Left ventricle myocardium inferior (tissue), 1 donor: Measurements from ENCODE around the gene ZFP90. TPM values are rescaled to one million over a fixed set of nuclear protein-coding genes. Genes with fewer than 3 reads are reported as not detected.

Source experiments
- DNase-seq: peaks from one replicate; pipeline ENCODE4 v3.0.0-alpha.2; 2020
- H3K27ac ChIP-seq: fragments of 200-600 bp; replicated peaks from 2 replicates; pipeline ENCODE4 v1.8.0; 2021
- H3K27me3 ChIP-seq: fragments of 200-600 bp; 2 replicates; pipeline ENCODE4 v1.8.0; 2021; ENCODE audit warnings: low read depth
- H3K36me3 ChIP-seq: fragments of 200-600 bp; 2 replicates; pipeline ENCODE4 v1.8.0; 2021
- H3K4me1 ChIP-seq: fragments of 200-600 bp; 2 replicates; pipeline ENCODE4 v1.8.0; 2021
- H3K4me3 ChIP-seq: fragments of 200-600 bp; 2 replicates; pipeline ENCODE4 v1.8.0; 2021; ENCODE audit warnings: mild to moderate bottlenecking, moderate library complexity
- H3K9me3 ChIP-seq: fragments of 200-600 bp; replicated peaks from 2 replicates; pipeline ENCODE4 v1.8.0; 2021
- intact Hi-C: fragments of 100-400 bp; cut with micrococcal nuclease; formaldehyde crosslinking; loops from one replicate; pipeline ENCODE4 v1.11.0; 2022
- total RNA-seq: library from RNA; stranded (reverse); fragmentation: NEBNext Ultra II Directional; extraction: Animal tissue kit (Norgen Biotek cat#: 25700); gene quantifications from one replicate; pipeline ENCODE4 v1.2.1, GENCODE V29; 2021
- TF ChIP-seq, protein P1 (sequence below): fragments of 200-600 bp; IDR thresholded peaks from 2 replicates; pipeline ENCODE4 v1.8.0; 2021; ENCODE audit warnings: antibody characterized with exemption, mild to moderate bottlenecking, borderline replicate concordance
- donor health status: DM: no; HTN: yes; CAD: no; lungs with severe emphysema.

ZFP90 gene
- total RNA-seq, 1 donor from 2014 or later, result 11.0 TPM

DNA sequence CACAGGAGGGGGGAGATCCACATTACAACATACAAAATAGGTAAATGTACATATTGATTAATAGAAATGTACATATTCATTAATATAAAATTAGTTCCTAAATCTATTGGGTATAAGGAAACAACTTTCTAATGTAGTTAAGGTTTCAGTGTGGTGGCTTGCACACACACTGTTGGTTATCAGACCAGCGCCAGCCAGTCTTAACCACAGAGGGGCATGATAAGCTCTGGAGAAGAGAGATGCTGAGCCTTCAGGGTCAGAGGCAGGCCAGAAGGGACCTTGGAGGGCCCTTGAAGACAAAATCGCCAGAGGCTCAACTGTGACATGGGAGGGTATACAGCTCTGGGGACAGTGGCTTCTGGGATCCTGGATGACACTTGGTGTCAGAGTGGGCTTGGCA, 10.9 kb upstream of the ZFP90 start:
- intact Hi-C loops, result no loop called here
- peaks cover under 1% of the 10 kb centered on the region for H3K9me3 ChIP-seq
- H3K4me1 ChIP-seq, result peaks cover 23% of the 10 kb centered on the region
- peaks cover 12% of the 10 kb centered on the region for H3K27me3 ChIP-seq
- no peak for DNase-seq
- no peak overlapping the region for H3K27ac ChIP-seq
- no peak overlapping the region for H3K4me3 ChIP-seq
- no peaks in the 10 kb centered on the region for H3K36me3 ChIP-seq
- TF ChIP-seq, protein P1, sequence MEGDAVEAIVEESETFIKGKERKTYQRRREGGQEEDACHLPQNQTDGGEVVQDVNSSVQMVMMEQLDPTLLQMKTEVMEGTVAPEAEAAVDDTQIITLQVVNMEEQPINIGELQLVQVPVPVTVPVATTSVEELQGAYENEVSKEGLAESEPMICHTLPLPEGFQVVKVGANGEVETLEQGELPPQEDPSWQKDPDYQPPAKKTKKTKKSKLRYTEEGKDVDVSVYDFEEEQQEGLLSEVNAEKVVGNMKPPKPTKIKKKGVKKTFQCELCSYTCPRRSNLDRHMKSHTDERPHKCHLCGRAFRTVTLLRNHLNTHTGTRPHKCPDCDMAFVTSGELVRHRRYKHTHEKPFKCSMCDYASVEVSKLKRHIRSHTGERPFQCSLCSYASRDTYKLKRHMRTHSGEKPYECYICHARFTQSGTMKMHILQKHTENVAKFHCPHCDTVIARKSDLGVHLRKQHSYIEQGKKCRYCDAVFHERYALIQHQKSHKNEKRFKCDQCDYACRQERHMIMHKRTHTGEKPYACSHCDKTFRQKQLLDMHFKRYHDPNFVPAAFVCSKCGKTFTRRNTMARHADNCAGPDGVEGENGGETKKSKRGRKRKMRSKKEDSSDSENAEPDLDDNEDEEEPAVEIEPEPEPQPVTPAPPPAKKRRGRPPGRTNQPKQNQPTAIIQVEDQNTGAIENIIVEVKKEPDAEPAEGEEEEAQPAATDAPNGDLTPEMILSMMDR, result no peak

DNA sequence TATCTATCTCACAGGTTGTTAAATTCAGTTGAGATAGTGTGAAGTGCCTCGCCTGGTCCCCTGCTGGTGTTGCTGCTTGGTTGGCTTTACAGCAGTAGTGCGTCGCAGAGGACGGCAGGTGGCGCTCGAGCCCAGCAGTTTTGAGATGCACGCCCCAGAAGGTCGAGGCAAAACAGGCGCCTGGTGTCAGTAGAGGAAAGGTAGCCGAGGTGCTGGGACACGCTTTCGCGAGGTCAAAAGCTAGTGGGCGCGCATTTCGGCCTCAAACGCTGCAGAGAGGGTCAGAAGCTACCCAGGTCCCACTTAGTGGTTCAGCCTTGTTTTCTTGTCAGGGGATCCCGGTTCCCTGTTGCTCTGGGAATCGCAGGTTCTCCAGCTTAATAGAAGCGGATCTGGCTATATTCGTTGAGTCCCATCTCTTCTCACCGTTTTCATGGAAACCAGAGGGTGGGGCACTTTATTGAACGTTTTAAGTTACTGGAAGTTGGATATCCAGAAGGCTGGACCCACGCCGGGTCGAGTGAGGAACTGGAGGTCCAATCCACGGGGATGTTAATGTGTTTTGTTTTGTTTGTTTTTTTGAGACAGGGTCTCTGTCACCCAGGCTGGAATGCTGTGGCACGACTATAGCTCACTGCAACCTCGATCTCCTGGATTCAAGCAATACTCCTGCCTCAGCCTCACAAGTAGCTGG, 10.3 kb upstream of the ZFP90 start:
- intact Hi-C loops, result no loop called here
- Histone ChIP-seq H3K4me3 (peak overlapping the region; percentile 40), H3K27me3 (peaks cover 12% of the 10 kb centered on the region), H3K4me1 (peaks cover 23% of the 10 kb centered on the region), H3K36me3 (no peaks in the 10 kb centered on the region), H3K27ac (no peak overlapping the region), H3K9me3 (peaks cover 6% of the 10 kb centered on the region)
- peak; percentile 84 for DNase-seq
- TF ChIP-seq, protein P1, result peak; percentile 96

DNA sequence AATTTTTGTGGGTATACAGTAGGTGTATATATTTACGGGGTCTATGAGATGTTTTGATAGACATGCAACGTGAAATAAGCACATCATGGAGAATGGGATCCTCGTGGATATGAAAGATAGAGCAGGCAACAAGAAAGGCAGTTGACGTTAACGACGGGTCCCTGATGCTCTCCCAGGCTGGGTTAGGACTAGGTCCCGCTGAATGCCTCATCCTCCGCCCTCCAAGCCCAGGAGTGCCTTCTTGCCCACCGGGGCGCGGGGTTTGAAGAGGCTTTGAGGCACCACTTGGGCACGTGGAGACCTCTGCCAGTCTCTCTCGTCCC, 9.5 kb upstream of the ZFP90 start:
- H3K9me3 ChIP-seq, result peaks cover 6% of the 10 kb centered on the region
- intact Hi-C loops, result no loop called here

DNA sequence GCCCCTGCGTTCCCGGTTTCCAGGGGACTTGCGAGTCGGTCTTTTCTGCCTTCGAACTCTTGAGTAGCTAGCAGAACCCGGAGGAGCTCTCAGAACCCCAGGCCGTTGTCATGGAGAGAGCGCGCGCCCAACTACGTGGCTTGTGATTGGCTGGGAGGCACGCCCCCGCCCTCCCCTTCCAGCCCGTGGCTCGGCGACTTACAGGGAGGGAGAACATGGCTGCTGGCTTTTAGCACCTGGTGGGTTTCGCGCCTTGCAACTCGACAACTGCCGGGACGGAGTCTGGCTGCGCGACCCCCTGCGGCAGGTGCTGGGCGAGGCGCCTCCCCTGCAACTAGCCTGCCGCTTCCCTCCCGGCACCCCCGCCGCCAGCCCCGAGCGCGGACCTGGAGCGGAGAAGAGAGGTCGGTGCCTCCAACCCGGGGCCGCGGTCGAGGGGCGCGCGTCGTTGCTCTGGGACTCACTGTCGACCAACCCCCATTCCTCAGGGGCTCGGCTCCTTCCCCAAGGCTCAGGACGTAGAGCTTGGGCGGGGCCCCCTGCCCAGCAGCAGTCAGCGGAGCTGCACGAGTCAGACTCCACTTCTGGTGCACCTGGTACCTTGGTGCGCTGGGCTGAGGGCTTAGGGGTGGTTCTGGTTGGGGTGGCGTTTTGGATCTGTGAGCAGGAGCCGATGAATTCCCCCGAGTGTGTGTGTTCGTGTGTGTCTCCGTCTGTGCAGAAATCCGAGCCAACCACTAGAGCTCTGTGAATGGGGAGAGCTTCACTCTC, 9.0 kb upstream of the ZFP90 start:
- H3K36me3 ChIP-seq, result no peaks in the 10 kb centered on the region
- no peak overlapping the region for H3K27ac ChIP-seq
- H3K27me3 ChIP-seq, result peaks cover 3% of the 10 kb centered on the region
- H3K4me3 ChIP-seq, result peak overlapping the region; percentile 86
- peaks cover 23% of the 10 kb centered on the region for H3K4me1 ChIP-seq
- peaks cover 6% of the 10 kb centered on the region for H3K9me3 ChIP-seq
- TF ChIP-seq, protein P1, result no peak
- peak; percentile 88 for DNase-seq
- intact Hi-C loops, result no loop called here

More for the DNA sequence above, 9.5 kb upstream of the ZFP90 start:
- DNase-seq, result no peak
- Histone ChIP-seq H3K27ac (no peak overlapping the region), H3K4me3 (peak overlapping the region; percentile 86), H3K27me3 (peaks cover 8% of the 10 kb centered on the region), H3K4me1 (peaks cover 23% of the 10 kb centered on the region), H3K36me3 (no peaks in the 10 kb centered on the region)
- TF ChIP-seq, protein P1, result no peak

DNA sequence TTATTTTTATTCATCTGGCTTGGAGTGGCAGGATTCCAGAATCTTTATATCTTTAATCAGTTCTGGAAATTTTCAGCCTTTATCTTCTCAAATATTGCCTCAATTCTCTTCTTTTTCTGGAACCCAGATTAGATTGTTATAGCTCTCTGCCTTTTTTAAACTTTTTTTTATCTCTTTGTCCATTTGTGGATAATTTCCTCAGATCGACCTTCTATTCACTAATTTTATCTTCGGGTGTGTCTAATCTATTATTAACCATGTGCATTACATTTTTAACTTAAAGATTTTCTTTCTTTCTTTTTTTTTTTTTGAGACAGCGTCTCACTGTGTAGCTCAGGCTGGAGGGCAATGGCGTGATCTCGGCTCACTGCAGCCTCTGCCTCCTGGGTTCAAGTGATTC, 5.2 kb upstream of the ZFP90 start:
- no peaks in the 10 kb centered on the region for H3K36me3 ChIP-seq
- intact Hi-C loops, result no loop called here
- no peak overlapping the region for H3K4me3 ChIP-seq
- no peaks in the 10 kb centered on the region for H3K27me3 ChIP-seq
- TF ChIP-seq, protein P1, result no peak
- no peak overlapping the region for H3K27ac ChIP-seq
- H3K4me1 ChIP-seq, result peaks cover 25% of the 10 kb centered on the region
- H3K9me3 ChIP-seq, result peaks cover 6% of the 10 kb centered on the region
- DNase-seq, result no peak
